ENCODE results near the gene EXOC6B.

EXOC6B gene

GRCh38 chr2:72821118-72821517, 4.7 kb downstream of the EXOC6B start:
- FAIRE-seq (no peak), DNase-seq (ENCODE audit: insufficient read length, low spot score) (no peak)
- TF ChIP-seq POLR2AphosphoS5 (IDR thresholded peaks at IDR 0.05; ENCODE audit: low read depth, low read length): no peak
- no peak for TF ChIP-seq TAF1 (IDR thresholded peaks at IDR 0.05; ENCODE audit: low read depth, low read length)
- no peak for TF ChIP-seq POLR2A (IDR thresholded peaks at IDR 0.05; ENCODE audit: low read depth, low read length)
- no peak for TF ChIP-seq POU2F2 (IDR thresholded peaks at IDR 0.05; ENCODE audit: low read depth, low read length)
- no peak for TF ChIP-seq PAX5 (IDR thresholded peaks at IDR 0.05; ENCODE audit: insufficient read depth, low read length, severe bottlenecking)
- no peak for TF ChIP-seq SPI1 (IDR thresholded peaks at IDR 0.05; ENCODE audit: low read depth, low read length)

- TF ChIP-seq PAX5 (IDR thresholded peaks at IDR 0.05; ENCODE audit: insufficient read depth, low read length, severe bottlenecking) (no peak), TAF1 (IDR thresholded peaks at IDR 0.05; ENCODE audit: low read depth, low read length) (no peak), POLR2A (IDR thresholded peaks at IDR 0.05; ENCODE audit: low read depth, low read length) (no peak), POU2F2 (IDR thresholded peaks at IDR 0.05; ENCODE audit: low read depth, low read length) (no peak), SPI1 (IDR thresholded peaks at IDR 0.05; ENCODE audit: low read depth, low read length) (no peak), POLR2AphosphoS5 (IDR thresholded peaks at IDR 0.05; ENCODE audit: low read depth, low read length) (no peak)
- DNase-seq (ENCODE audit: insufficient read length, low spot score) (no peak), FAIRE-seq (no peak)
These were observed 6.3 kb downstream of the EXOC6B start for GRCh38 chr2:72819501-72819900.

DNA sequence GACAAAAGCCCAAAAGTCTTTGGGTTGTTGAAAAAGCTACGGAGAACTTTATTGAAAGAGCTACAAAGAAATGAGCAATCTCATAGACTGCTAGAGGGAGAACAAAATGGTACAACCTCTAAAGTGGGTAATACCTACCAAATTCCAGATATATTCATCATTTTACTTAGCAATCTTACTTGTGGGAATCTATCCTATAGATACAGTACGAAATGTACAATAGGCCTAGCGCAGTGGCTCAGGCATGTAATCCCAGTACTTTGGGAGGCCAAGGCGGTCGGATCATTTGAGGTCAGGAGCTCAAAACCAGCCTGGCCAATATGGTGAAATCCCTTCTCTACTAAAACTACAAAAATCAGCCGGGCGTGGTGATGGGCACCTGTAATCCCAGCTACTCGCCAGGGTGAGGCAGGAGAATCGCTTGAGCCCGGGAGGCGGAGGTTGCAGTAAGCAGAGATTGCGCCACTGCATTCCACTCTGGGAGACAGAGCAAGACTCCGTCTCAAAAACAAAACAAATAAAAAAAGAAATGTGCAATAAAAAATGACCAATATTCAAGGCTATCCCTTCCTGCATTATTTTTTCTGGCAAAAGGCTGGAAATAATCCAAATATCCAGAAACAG, 10.1 kb downstream of the EXOC6B start:
- FAIRE-seq: no peak
- TF ChIP-seq POU2F2 (IDR thresholded peaks at IDR 0.05; ENCODE audit: low read depth, low read length) (no peak), TAF1 (IDR thresholded peaks at IDR 0.05; ENCODE audit: low read depth, low read length) (no peak), SPI1 (IDR thresholded peaks at IDR 0.05; ENCODE audit: low read depth, low read length) (no peak), POLR2A (IDR thresholded peaks at IDR 0.05; ENCODE audit: low read depth, low read length) (no peak), PAX5 (IDR thresholded peaks at IDR 0.05; ENCODE audit: insufficient read depth, low read length, severe bottlenecking) (no peak), POLR2AphosphoS5 (IDR thresholded peaks at IDR 0.05; ENCODE audit: low read depth, low read length) (no peak)
- no peak for DNase-seq (ENCODE audit: insufficient read length, low spot score)

- FAIRE-seq (no peak), DNase-seq (ENCODE audit: insufficient read length, low spot score) (no peak)
- TF ChIP-seq PAX5 (IDR thresholded peaks at IDR 0.05; ENCODE audit: insufficient read depth, low read length, severe bottlenecking): no peak
- no peak for TF ChIP-seq SPI1 (IDR thresholded peaks at IDR 0.05; ENCODE audit: low read depth, low read length)
- TF ChIP-seq POLR2A (IDR thresholded peaks at IDR 0.05; ENCODE audit: low read depth, low read length): no peak
- no peak for TF ChIP-seq TAF1 (IDR thresholded peaks at IDR 0.05; ENCODE audit: low read depth, low read length)
- no peak for TF ChIP-seq POU2F2 (IDR thresholded peaks at IDR 0.05; ENCODE audit: low read depth, low read length)
- no peak for TF ChIP-seq POLR2AphosphoS5 (IDR thresholded peaks at IDR 0.05; ENCODE audit: low read depth, low read length)
These were observed 12.0 kb downstream of the EXOC6B start for GRCh38 chr2:72813841-72814240.

DNA sequence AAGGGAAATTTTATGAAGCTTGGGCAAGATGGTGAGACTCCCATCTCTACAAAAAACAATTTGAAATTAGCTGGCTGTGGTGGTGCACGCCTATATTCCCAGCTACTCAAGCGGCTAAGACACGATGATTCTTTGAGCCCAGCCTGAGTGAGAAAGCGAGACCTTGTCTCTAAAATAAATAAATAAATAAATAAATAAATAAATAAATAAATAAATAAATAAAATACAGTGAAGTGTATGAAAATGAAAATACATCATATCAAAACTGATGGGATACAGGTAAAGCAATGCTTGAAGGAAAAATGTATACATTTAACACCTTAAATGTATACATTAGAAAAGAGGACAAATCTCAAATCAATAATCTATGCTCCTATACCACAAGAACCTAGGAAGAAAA, 15.7 kb downstream of the EXOC6B start:
- FAIRE-seq (no peak), DNase-seq (ENCODE audit: insufficient read length, low spot score) (no peak)
- TF ChIP-seq TAF1 (IDR thresholded peaks at IDR 0.05; ENCODE audit: low read depth, low read length) (no peak), SPI1 (IDR thresholded peaks at IDR 0.05; ENCODE audit: low read depth, low read length) (no peak), POU2F2 (IDR thresholded peaks at IDR 0.05; ENCODE audit: low read depth, low read length) (no peak), POLR2A (IDR thresholded peaks at IDR 0.05; ENCODE audit: low read depth, low read length) (no peak), POLR2AphosphoS5 (IDR thresholded peaks at IDR 0.05; ENCODE audit: low read depth, low read length) (no peak), PAX5 (IDR thresholded peaks at IDR 0.05; ENCODE audit: insufficient read depth, low read length, severe bottlenecking) (no peak)

DNA sequence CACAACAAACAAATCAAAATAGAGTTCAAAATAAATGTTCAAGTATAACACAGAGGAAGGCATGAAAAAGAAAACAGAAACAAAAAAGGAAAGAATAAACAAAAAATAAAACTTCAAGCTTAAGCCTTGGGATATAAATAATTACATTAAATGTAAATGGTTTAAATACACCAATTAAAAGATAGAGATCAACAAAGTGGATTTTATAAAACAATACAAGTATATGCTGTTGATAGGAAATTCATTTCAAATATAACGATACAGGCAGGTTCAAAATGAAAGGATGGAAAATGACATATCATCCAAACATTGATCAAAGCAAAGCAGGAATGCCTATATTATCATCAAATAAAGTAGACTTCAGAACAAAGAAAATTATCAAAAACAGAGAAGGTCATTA, 16.7 kb downstream of the EXOC6B start:
- TF ChIP-seq POLR2AphosphoS5 (IDR thresholded peaks at IDR 0.05; ENCODE audit: low read depth, low read length) (no peak), POLR2A (IDR thresholded peaks at IDR 0.05; ENCODE audit: low read depth, low read length) (no peak), PAX5 (IDR thresholded peaks at IDR 0.05; ENCODE audit: insufficient read depth, low read length, severe bottlenecking) (no peak), POU2F2 (IDR thresholded peaks at IDR 0.05; ENCODE audit: low read depth, low read length) (no peak), SPI1 (IDR thresholded peaks at IDR 0.05; ENCODE audit: low read depth, low read length) (no peak), TAF1 (IDR thresholded peaks at IDR 0.05; ENCODE audit: low read depth, low read length) (no peak)
- no peak for FAIRE-seq
- DNase-seq (ENCODE audit: insufficient read length, low spot score): no peak

GRCh38 chr2:72806280-72806945, 19.4 kb downstream of the EXOC6B start:
- TF ChIP-seq POU2F2 (IDR thresholded peaks at IDR 0.05; ENCODE audit: low read depth, low read length) (no peak), POLR2AphosphoS5 (IDR thresholded peaks at IDR 0.05; ENCODE audit: low read depth, low read length) (no peak), PAX5 (IDR thresholded peaks at IDR 0.05; ENCODE audit: insufficient read depth, low read length, severe bottlenecking) (no peak), SPI1 (IDR thresholded peaks at IDR 0.05; ENCODE audit: low read depth, low read length) (no peak), POLR2A (IDR thresholded peaks at IDR 0.05; ENCODE audit: low read depth, low read length) (no peak), TAF1 (IDR thresholded peaks at IDR 0.05; ENCODE audit: low read depth, low read length) (no peak)
- FAIRE-seq (no peak), DNase-seq (ENCODE audit: insufficient read length, low spot score) (no peak)

DNA sequence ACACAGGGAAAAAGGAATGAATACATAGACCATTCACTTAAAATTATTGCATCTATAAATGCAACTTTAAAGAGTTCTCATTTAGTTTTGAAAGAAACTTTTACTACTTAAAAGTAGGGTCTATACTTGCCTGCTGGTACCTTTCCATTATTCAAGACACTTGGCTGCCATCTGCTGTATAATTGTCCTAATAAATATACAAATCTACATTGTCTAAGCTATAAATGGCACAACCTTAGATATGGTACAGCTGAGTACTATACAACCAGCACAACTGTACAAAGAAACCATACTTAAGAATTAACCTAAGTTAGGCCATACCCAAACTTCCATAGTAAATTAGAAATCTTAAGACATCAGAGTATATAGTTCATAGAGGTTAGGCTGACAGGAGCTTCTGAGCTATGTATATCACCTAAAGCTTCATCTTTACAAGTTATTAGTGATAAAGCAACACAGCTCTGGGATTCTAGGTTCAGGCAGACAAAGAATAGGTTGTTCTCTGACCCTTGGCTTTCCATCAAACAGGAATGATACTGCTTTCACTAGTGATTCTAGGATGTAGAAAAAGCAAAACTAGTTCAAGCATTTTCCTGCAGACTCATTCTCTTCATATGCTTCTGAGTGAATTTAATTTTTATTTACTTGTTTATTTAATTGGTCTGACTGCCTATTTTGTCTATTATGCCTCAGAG, 22.1 kb downstream of the EXOC6B start:
- TF ChIP-seq SPI1 (IDR thresholded peaks at IDR 0.05; ENCODE audit: low read depth, low read length) (no peak), POLR2AphosphoS5 (IDR thresholded peaks at IDR 0.05; ENCODE audit: low read depth, low read length) (no peak), POU2F2 (IDR thresholded peaks at IDR 0.05; ENCODE audit: low read depth, low read length) (no peak), POLR2A (IDR thresholded peaks at IDR 0.05; ENCODE audit: low read depth, low read length) (no peak), PAX5 (IDR thresholded peaks at IDR 0.05; ENCODE audit: insufficient read depth, low read length, severe bottlenecking) (no peak), TAF1 (IDR thresholded peaks at IDR 0.05; ENCODE audit: low read depth, low read length) (no peak)
- no peak for DNase-seq (ENCODE audit: insufficient read length, low spot score)
- FAIRE-seq: no peak

DNA sequence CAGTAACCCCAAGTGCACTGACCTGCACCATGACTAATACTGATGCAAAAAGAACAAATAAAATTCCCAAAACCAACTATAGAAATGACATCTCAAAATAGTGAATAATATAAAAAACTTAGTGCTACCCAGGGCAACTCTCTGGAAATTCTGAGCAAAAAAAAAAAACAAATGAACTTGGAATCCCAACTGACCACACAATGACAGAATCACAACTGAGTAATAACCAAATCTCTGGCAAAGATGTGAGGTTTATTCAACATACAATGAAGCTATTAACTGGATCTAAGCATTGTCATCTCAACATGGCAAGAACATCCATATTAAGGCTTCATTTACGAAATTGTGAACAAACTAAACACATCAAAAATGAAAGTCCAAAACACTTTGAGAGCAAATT, 22.7 kb downstream of the EXOC6B start:
- no peak for FAIRE-seq
- no peak for DNase-seq (ENCODE audit: insufficient read length, low spot score)

More for the DNA sequence above, 22.7 kb downstream of the EXOC6B start:
- TF ChIP-seq POU2F2 (IDR thresholded peaks at IDR 0.05; ENCODE audit: low read depth, low read length) (no peak), POLR2AphosphoS5 (IDR thresholded peaks at IDR 0.05; ENCODE audit: low read depth, low read length) (no peak), PAX5 (IDR thresholded peaks at IDR 0.05; ENCODE audit: insufficient read depth, low read length, severe bottlenecking) (no peak), POLR2A (IDR thresholded peaks at IDR 0.05; ENCODE audit: low read depth, low read length) (no peak), SPI1 (IDR thresholded peaks at IDR 0.05; ENCODE audit: low read depth, low read length) (no peak), TAF1 (IDR thresholded peaks at IDR 0.05; ENCODE audit: low read depth, low read length) (no peak)

All from GM12891 (cell line).